Hypothalamus (tissue), 51 donors: Measurements from ENCODE around the gene MICAL2.

Experiments
- DNase-seq, 51 donors: peaks; one replicate each; lab custom pipeline; 2025; lab: John Stamatoyannopoulos, UW

Gene MICAL2

GRCh38 chr11:12113294-12113693, 2.9 kb downstream of the MICAL2 start:
- no peak for DNase-seq

GRCh38 chr11:12114193-12115033, 4.0 kb downstream of the MICAL2 start:
- DNase-seq, result no peak

GRCh38 chr11:12116425-12117032, 6.1 kb downstream of the MICAL2 start:
- DNase-seq, result no peak

- no peak for DNase-seq
Observed at GRCh38 chr11:12117200-12117599, 6.8 kb downstream of the MICAL2 start.

- no peak for DNase-seq
Observed at GRCh38 chr11:12117611-12118010, 7.2 kb downstream of the MICAL2 start.

- DNase-seq, result no peak
Observed at GRCh38 chr11:12118949-12119348, 8.6 kb downstream of the MICAL2 start.

- DNase-seq, result no peak
Observed at GRCh38 chr11:12119502-12119901, 9.1 kb downstream of the MICAL2 start.

GRCh38 chr11:12120031-12121008, 9.9 kb downstream of the MICAL2 start:
- no peak for DNase-seq

GRCh38 chr11:12121011-12121410, 10.6 kb downstream of the MICAL2 start:
- no peak for DNase-seq

GRCh38 chr11:12121517-12121916, 11.1 kb downstream of the MICAL2 start:
- DNase-seq, result no peak

- DNase-seq, result no peak
Observed at GRCh38 chr11:12122083-12122482, 11.7 kb downstream of the MICAL2 start.

GRCh38 chr11:12123273-12123672, 12.9 kb downstream of the MICAL2 start:
- DNase-seq, result no peak

GRCh38 chr11:12123799-12124198, 13.4 kb downstream of the MICAL2 start:
- no peak for DNase-seq

GRCh38 chr11:12124306-12124705, 13.9 kb downstream of the MICAL2 start:
- no peak for DNase-seq

GRCh38 chr11:12125609-12126149, 15.3 kb downstream of the MICAL2 start:
- no peak for DNase-seq

- no peak for DNase-seq
Observed at GRCh38 chr11:12126344-12127019, 16.1 kb downstream of the MICAL2 start.

GRCh38 chr11:12127206-12127898, 17.0 kb downstream of the MICAL2 start:
- DNase-seq, result no peak

GRCh38 chr11:12128301-12128751, 17.9 kb downstream of the MICAL2 start:
- no peak for DNase-seq

- DNase-seq, result no peak
Observed at GRCh38 chr11:12129227-12129626, 18.8 kb downstream of the MICAL2 start.
